Measurements from ENCODE around the gene GPR162. TPM values are rescaled to one million over a fixed set of nuclear protein-coding genes. Genes with fewer than 3 reads are reported as not detected.

The GPR162 gene
- total and polyA plus RNA-seq, 2 donors from 2014 or later = 5.0 to 9.8 TPM

DNA sequence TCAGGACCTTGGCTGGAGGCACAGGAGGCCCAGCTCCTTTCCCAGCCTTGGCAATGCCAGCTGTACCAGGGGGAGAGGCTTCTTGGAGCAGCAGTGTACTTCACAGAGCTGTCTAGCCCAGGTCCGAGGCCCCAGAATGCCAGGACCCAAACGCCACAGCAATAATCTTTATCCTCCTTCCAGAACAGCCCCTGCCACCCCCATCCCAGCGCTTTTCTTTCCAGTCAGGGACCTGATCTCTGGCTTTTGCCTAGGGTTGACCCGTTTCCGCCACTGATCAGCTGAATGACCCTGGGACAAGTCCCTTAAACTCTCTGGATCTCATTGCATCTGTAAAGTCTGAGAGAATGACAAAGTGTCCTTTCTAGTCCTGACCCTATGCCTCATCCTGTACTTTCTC lies 44.2 kb upstream of the GPR162 start:
- no peak overlapping the region for H3K4me3 ChIP-seq (ENCODE audit: low read length in 3 of 3)
- H3K27me3 ChIP-seq (ENCODE audit: control insufficient read depth, insufficient read depth, low read length) = no peaks in the 10 kb centered on the region
- H3K36me3 ChIP-seq (ENCODE audit: control insufficient read depth in 2 of 3, insufficient read depth in 3 of 3, low read length in 3 of 3) = no peaks in the 10 kb centered on the region
- DNase-seq = no peak
- no peak overlapping the region for H3K9ac ChIP-seq (ENCODE audit: low read length in 3 of 3)
- intact Hi-C loops (cut with DNase I) = no loop called here
- H3K4me1 ChIP-seq (ENCODE audit: control insufficient read depth in 2 of 3, insufficient read depth in 2 of 3, low read depth in 1 of 3, low read length in 3 of 3) = peaks cover 0 to 15% (median 10%) of the 10 kb centered on the region in 3 donors
- no peaks in the 10 kb centered on the region for H3K9me3 ChIP-seq (ENCODE audit: control insufficient read depth in 2 of 3, insufficient read depth in 1 of 3, low read length in 3 of 3)
- TF ChIP-seq CTCF (IDR thresholded peaks at IDR 0.05; ENCODE audit: borderline replicate concordance, extremely low read depth, insufficient read depth) = no peak
- no peak for FAIRE-seq
- H3K27ac ChIP-seq (ENCODE audit: low read depth in 2 of 2, low read length in 2 of 2) = no peak overlapping the region

DNA sequence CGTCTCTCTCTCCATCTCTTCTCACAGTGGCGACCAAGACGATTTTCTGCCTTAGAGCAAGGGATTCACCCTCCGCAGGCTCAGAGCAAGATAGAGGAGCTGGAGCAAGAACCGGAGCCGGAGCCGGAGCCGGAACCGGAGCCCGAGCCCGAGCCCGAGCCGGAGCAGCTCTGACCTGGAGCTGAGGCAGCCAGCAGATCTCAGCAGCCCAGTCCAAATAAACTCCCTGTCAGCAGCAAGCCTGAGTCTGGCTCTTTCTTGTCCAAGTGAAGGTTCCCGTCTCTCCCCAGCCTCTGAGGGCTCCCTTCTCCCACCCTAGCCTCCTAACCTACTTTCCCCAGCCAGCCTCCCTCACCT lies 43.4 kb upstream of the GPR162 start:
- no peaks in the 10 kb centered on the region for H3K36me3 ChIP-seq (ENCODE audit: control insufficient read depth in 2 of 3, insufficient read depth in 3 of 3, low read length in 3 of 3)
- H3K9me3 ChIP-seq (ENCODE audit: control insufficient read depth in 2 of 3, insufficient read depth in 1 of 3, low read length in 3 of 3) = no peaks in the 10 kb centered on the region
- H3K4me1 ChIP-seq (ENCODE audit: control insufficient read depth in 2 of 3, insufficient read depth in 2 of 3, low read depth in 1 of 3, low read length in 3 of 3) = peaks cover 0 to 15% (median 10%) of the 10 kb centered on the region in 3 donors
- H3K4me3 ChIP-seq (ENCODE audit: low read length in 3 of 3) = peak overlapping the region in 2 of 3 donors; percentile 9 to 57
- intact Hi-C loops (cut with DNase I) = no loop called here
- H3K27me3 ChIP-seq (ENCODE audit: control insufficient read depth, insufficient read depth, low read length) = no peaks in the 10 kb centered on the region
- TF ChIP-seq CTCF (IDR thresholded peaks at IDR 0.05; ENCODE audit: borderline replicate concordance, extremely low read depth, insufficient read depth) = no peak
- peak overlapping the region in 1 of 3 donors; percentile 30 for H3K9ac ChIP-seq (ENCODE audit: low read length in 3 of 3)
- no peak for FAIRE-seq
- peak overlapping the region; percentile 16 to 40 for H3K27ac ChIP-seq (ENCODE audit: low read depth in 2 of 2, low read length in 2 of 2)
- peak in 1 of 5 donors; percentile 84 for DNase-seq

GRCh38 chr12:6778574-6779550 lies 42.8 kb upstream of the GPR162 start:
- FAIRE-seq (peak; percentile 80), DNase-seq (peak; percentile 96 to 98 (median 97))
- no peaks in the 10 kb centered on the region for H3K36me3 ChIP-seq (ENCODE audit: control insufficient read depth in 2 of 3, insufficient read depth in 3 of 3, low read length in 3 of 3)
- H3K4me1 ChIP-seq (ENCODE audit: control insufficient read depth in 2 of 3, insufficient read depth in 2 of 3, low read depth in 1 of 3, low read length in 3 of 3) = peaks cover 0 to 15% (median 10%) of the 10 kb centered on the region in 3 donors
- H3K27ac ChIP-seq (ENCODE audit: low read depth in 2 of 2, low read length in 2 of 2) = peak overlapping the region; percentile 16 to 40
- H3K4me3 ChIP-seq (ENCODE audit: low read length in 3 of 3) = peak overlapping the region; percentile 9 to 57 (median 33)
- no peaks in the 10 kb centered on the region for H3K9me3 ChIP-seq (ENCODE audit: control insufficient read depth in 2 of 3, insufficient read depth in 1 of 3, low read length in 3 of 3)
- intact Hi-C loops (cut with DNase I) = no loop called here
- no peaks in the 10 kb centered on the region for H3K27me3 ChIP-seq (ENCODE audit: control insufficient read depth, insufficient read depth, low read length)
- peak overlapping the region in 1 of 3 donors; percentile 30 for H3K9ac ChIP-seq (ENCODE audit: low read length in 3 of 3)
- peak; percentile 97 for TF ChIP-seq CTCF (IDR thresholded peaks at IDR 0.05; ENCODE audit: borderline replicate concordance, extremely low read depth, insufficient read depth)

All from kidney (tissue), 14 donors.